Vagina (tissue), 2 donors: ENCODE data around the gene LMTK3. TPM values are rescaled to one million over a fixed set of nuclear protein-coding genes. Genes with fewer than 3 reads are reported as not detected.

Source experiments
- DNase-seq, 2 donors: peaks; one replicate each; pipeline ENCODE4 v3.0.0-alpha.2; 2017; ENCODE audit errors: extremely low spot score in 2 of 2
- H3K27ac ChIP-seq: fragments of 200-600 bp; sonication (generic); one replicate; pipeline ENCODE4 v1.5.1; 2019
- H3K27me3 ChIP-seq: fragments of 200-600 bp; sonication (generic); one replicate; pipeline ENCODE4 v1.5.1; 2019
- H3K36me3 ChIP-seq, 2 donors: fragments of 200-600 bp; sonication (generic); one replicate each; pipeline ENCODE4 v1.5.1; 2017 to 2019
- H3K4me1 ChIP-seq: fragments of 200-600 bp; sonication (generic); one replicate; pipeline ENCODE4 v1.5.1; 2019
- H3K4me3 ChIP-seq, 2 donors: fragments of 200-600 bp; sonication (generic); 1 replicate in 1 of 2; 2 replicates in 1 of 2; pipeline ENCODE4 v1.5.1; 2016 to 2019
- H3K9me3 ChIP-seq: fragments of 200-600 bp; sonication (generic); one replicate; pipeline ENCODE4 v1.5.1; 2019
- POLR2A ChIP-seq, 2 donors: fragments of 450-650 bp; IDR thresholded peaks; one replicate each; pipeline ENCODE4 v1.6.1; 2017; ENCODE audit warnings: antibody characterized with exemption in 2 of 2, mild to moderate bottlenecking in 2 of 2, moderate library complexity in 2 of 2
- POLR2AphosphoS5 ChIP-seq, 2 donors: sonication (generic); formaldehyde crosslinking; IDR thresholded peaks; one replicate each; pipeline ENCODE4 v1.9.0; 2017; ENCODE audit warnings: antibody characterized with exemption in 2 of 2, mild to moderate bottlenecking in 2 of 2, low read depth in 1 of 2; ENCODE audit not compliant: insufficient read depth in 1 of 2
- intact Hi-C: fragments of 100-400 bp; cut with DNase I; formaldehyde crosslinking; loops from one replicate; pipeline ENCODE4 v1.15.1; 2023
- total RNA-seq: library from RNA; depleted of rRNA; stranded (reverse); fragments of >200 nt; gene quantifications from one replicate; pipeline ENCODE4 v1.2.3, GENCODE V29; 2016
- TF ChIP-seq, protein P1 (sequence below), 3 experiments: fragments of 450-650 bp in 2 of 3; fragments of 200-600 bp in 1 of 3; sonication (generic) in 1 of 3; IDR thresholded peaks; one replicate each; pipeline ENCODE4 v1.5.1; 2017 to 2019; ENCODE audit warnings: antibody characterized with exemption in 3 of 3, mild to moderate bottlenecking in 2 of 3, moderate library complexity in 2 of 3

LMTK3 gene
- total RNA-seq, 1 donor from 2014 or later: 1.7 TPM

DNA sequence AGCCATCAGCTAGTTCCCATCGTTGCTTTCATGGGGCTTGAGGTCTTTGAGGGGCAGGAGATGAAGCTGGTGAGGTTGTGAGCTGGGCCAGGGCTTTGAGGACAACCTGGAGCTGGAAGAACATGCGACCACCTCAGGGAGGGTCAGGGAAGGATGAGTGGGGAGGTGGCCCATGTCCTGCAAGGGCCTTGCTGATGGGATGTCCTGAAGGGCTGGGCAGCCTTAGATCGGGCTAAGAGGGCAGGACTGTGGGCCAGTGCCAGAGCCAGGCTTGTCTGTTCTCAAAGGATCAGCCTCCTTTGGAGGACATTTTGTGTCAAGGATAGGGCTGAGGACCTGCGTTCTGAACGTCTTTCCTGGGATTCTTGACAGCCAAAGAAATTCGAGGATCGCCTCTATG is 31.9 kb downstream of the LMTK3 start:
- no peak for DNase-seq
- Histone ChIP-seq H3K9me3 (no peaks in the 10 kb centered on the region), H3K4me3 (peak overlapping the region in 1 of 2 donors; percentile 51), H3K36me3 (peaks cover 0 to 43% of the 10 kb centered on the region in 2 donors), H3K27me3 (no peaks in the 10 kb centered on the region), H3K4me1 (peaks cover 16% of the 10 kb centered on the region), H3K27ac (peak overlapping the region; percentile 84)
- intact Hi-C loops: no loop called here
- TF ChIP-seq POLR2A (IDR thresholded peaks at IDR 0.05) (no peak), POLR2AphosphoS5 (IDR thresholded peaks at IDR 0.05; ENCODE audit: insufficient read depth in 1 of 2, low read depth in 1 of 2) (no peak)
- TF ChIP-seq, protein P1, sequence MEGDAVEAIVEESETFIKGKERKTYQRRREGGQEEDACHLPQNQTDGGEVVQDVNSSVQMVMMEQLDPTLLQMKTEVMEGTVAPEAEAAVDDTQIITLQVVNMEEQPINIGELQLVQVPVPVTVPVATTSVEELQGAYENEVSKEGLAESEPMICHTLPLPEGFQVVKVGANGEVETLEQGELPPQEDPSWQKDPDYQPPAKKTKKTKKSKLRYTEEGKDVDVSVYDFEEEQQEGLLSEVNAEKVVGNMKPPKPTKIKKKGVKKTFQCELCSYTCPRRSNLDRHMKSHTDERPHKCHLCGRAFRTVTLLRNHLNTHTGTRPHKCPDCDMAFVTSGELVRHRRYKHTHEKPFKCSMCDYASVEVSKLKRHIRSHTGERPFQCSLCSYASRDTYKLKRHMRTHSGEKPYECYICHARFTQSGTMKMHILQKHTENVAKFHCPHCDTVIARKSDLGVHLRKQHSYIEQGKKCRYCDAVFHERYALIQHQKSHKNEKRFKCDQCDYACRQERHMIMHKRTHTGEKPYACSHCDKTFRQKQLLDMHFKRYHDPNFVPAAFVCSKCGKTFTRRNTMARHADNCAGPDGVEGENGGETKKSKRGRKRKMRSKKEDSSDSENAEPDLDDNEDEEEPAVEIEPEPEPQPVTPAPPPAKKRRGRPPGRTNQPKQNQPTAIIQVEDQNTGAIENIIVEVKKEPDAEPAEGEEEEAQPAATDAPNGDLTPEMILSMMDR (IDR thresholded peaks at IDR 0.05): no peak

DNA sequence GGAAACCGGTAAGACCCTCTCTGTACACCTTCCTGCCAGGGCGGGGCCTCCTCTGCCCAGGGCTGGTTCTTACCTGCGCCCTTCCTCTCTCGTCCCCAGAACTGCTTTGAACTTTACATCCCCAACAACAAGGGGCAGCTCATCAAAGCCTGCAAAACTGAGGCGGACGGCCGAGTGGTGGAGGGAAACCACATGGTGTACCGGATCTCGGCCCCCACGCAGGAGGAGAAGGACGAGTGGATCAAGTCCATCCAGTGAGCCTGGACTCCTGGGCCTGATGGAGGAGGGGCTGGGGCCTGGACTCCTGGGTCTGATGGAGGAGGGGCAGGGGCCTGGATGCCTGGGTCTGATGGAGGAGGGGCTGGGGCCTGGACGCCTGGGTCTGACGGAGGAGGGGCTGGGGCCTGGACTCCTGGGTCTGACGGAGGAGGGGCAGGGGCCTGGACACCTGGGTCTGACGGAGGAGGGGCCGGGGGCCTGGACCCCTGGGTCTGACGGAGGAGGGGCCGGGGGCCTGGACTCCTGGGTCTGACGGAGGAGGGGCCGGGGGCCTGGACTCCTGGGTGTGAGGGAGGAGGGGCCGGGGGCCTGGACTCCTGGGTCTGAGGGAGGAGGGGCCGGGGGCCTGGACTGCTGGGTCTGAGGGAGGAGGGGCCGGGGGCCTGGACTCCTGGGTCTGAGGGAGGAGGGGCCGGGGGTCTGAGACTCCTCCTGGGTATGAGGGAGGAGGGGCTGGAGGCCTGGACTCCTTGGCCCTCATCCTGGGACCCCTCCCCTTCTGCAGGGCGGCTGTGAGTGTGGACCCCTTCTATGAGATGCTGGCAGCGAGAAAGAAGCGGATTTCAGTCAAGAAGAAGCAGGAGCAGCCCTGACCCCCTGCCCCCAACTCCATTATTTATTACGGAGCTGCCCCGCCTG is 33.0 kb downstream of the LMTK3 start:
- Histone ChIP-seq H3K9me3 (no peaks in the 10 kb centered on the region), H3K27me3 (no peaks in the 10 kb centered on the region), H3K36me3 (peaks cover 0 to 53% of the 10 kb centered on the region in 2 donors), H3K27ac (no peak overlapping the region), H3K4me1 (peaks cover 16% of the 10 kb centered on the region), H3K4me3 (no peak overlapping the region)
- TF ChIP-seq POLR2A (IDR thresholded peaks at IDR 0.05) (no peak), POLR2AphosphoS5 (IDR thresholded peaks at IDR 0.05; ENCODE audit: insufficient read depth in 1 of 2, low read depth in 1 of 2) (no peak)
- TF ChIP-seq, protein P1 (IDR thresholded peaks at IDR 0.05): no peak
- no peak for DNase-seq
- intact Hi-C loops: no loop called here

- Histone ChIP-seq H3K27ac (no peak overlapping the region), H3K36me3 (peaks cover 0 to 61% of the 10 kb centered on the region in 2 donors), H3K4me3 (no peak overlapping the region), H3K4me1 (peaks cover 16% of the 10 kb centered on the region), H3K9me3 (no peaks in the 10 kb centered on the region), H3K27me3 (no peaks in the 10 kb centered on the region)
- no peak for TF ChIP-seq POLR2A (IDR thresholded peaks at IDR 0.05)
- TF ChIP-seq POLR2AphosphoS5 (IDR thresholded peaks at IDR 0.05; ENCODE audit: insufficient read depth in 1 of 2, low read depth in 1 of 2): no peak
- TF ChIP-seq, protein P1 (IDR thresholded peaks at IDR 0.05): no peak
- intact Hi-C loops: no loop called here
- DNase-seq: no peak
Observed at GRCh38 chr19:48477698-48478338, 33.8 kb downstream of the LMTK3 start.

GRCh38 chr19:48477067-48477685 is 34.5 kb downstream of the LMTK3 start:
- Histone ChIP-seq H3K4me3 (no peak overlapping the region), H3K27ac (no peak overlapping the region), H3K4me1 (peaks cover 15% of the 10 kb centered on the region), H3K9me3 (no peaks in the 10 kb centered on the region), H3K36me3 (peaks cover 0 to 68% of the 10 kb centered on the region in 2 donors), H3K27me3 (no peaks in the 10 kb centered on the region)
- intact Hi-C loops: no loop called here
- TF ChIP-seq POLR2AphosphoS5 (IDR thresholded peaks at IDR 0.05; ENCODE audit: insufficient read depth in 1 of 2, low read depth in 1 of 2) (no peak), POLR2A (IDR thresholded peaks at IDR 0.05) (no peak)
- TF ChIP-seq, protein P1 (IDR thresholded peaks at IDR 0.05): no peak
- no peak for DNase-seq
